ENCODE results near the gene MOV10. TPM values are rescaled to one million over a fixed set of nuclear protein-coding genes. Genes with fewer than 3 reads are reported as not detected.

MOV10 gene
- total and polyA plus RNA-seq, 10 of the 15 experiments (the other 5 are each of a cell fraction or from before 2014, with no cell fraction given) = 21.0 to 80.3 (median 49.8) TPM

GRCh38 chr1:112704934-112705627, 30.6 kb downstream of the MOV10 start (continued):
- TF ChIP-seq RCOR1 (conservative IDR thresholded peaks at IDR 0.05; ENCODE audit: low read depth, low read length) (no peak), ZBED1 (IDR thresholded peaks at IDR 0.05; ENCODE audit: borderline replicate concordance) (no peak), HCFC1 (IDR thresholded peaks at IDR 0.05; ENCODE audit: low read length) (no peak), CEBPB (IDR thresholded peaks at IDR 0.05; ENCODE audit: borderline replicate concordance in 1 of 2, low read depth in 2 of 2, low read length in 2 of 2) (no peak), RELA (IDR thresholded peaks at IDR 0.05; ENCODE audit: borderline replicate concordance, partially characterized antibody) (no peak), REST (IDR thresholded peaks at IDR 0.05; ENCODE audit: low read depth, low read length) (no peak), YBX1 (IDR thresholded peaks at IDR 0.05) (no peak), MEF2B (IDR thresholded peaks at IDR 0.05; ENCODE audit: partially characterized antibody, poor library complexity, severe bottlenecking) (peak; percentile 76), NR2F1 (conservative IDR thresholded peaks at IDR 0.05) (no peak), ZBTB40 (IDR thresholded peaks at IDR 0.05; ENCODE audit: borderline replicate concordance) (0 out of 2 replicates have a peak, but pooled peaks have one; percentile 15), RBBP5 (conservative IDR thresholded peaks at IDR 0.05) (no peak), EP300 (IDR thresholded peaks at IDR 0.05; ENCODE audit: borderline replicate concordance in 1 of 2, control insufficient read depth in 1 of 2, low read depth in 2 of 2, low read length in 2 of 2) (peak in 1 of 2 experiments; percentile 13; a peak in 1 of 4 replicates), USF2 (IDR thresholded peaks at IDR 0.05; ENCODE audit: borderline replicate concordance, low read depth, low read length) (no peak), POLR2A (IDR thresholded peaks at IDR 0.05; ENCODE audit: low read depth, low read length) (peak; percentile 87), ZNF24 (IDR thresholded peaks at IDR 0.05) (no peak), NFYA (IDR thresholded peaks at IDR 0.05; ENCODE audit: borderline replicate concordance, low read depth, low read length) (no peak), SUPT20H (IDR thresholded peaks at IDR 0.05; ENCODE audit: borderline replicate concordance, control insufficient read depth, low read depth, low read length) (no peak), POLR2AphosphoS2 (IDR thresholded peaks at IDR 0.05; ENCODE audit: low read depth, low read length) (no peak), MLLT1 (IDR thresholded peaks at IDR 0.05) (peak; percentile 72), STAT3 (IDR thresholded peaks at IDR 0.05; ENCODE audit: low read depth, low read length) (no peak), RAD51 (IDR thresholded peaks at IDR 0.05) (no peak)

Measured in GM12878 (cell line).